Lower leg skin (tissue), 3 donors: ENCODE data around the gene BRICD5.

Source experiments
- CTCF ChIP-seq, 3 donors: fragments of 450-650 bp; IDR thresholded peaks; one replicate each; pipeline ENCODE4 v1.5.1; 2016; ENCODE audit warnings: antibody characterized with exemption in 3 of 3, mild to moderate bottlenecking in 3 of 3, moderate library complexity in 2 of 3
- POLR2A ChIP-seq, 2 donors: fragments of 450-650 bp; IDR thresholded peaks; one replicate each; pipeline ENCODE4 v1.6.1; 2016 to 2017; ENCODE audit warnings: antibody characterized with exemption in 2 of 2, mild to moderate bottlenecking in 1 of 2, moderate library complexity in 1 of 2

DNA sequence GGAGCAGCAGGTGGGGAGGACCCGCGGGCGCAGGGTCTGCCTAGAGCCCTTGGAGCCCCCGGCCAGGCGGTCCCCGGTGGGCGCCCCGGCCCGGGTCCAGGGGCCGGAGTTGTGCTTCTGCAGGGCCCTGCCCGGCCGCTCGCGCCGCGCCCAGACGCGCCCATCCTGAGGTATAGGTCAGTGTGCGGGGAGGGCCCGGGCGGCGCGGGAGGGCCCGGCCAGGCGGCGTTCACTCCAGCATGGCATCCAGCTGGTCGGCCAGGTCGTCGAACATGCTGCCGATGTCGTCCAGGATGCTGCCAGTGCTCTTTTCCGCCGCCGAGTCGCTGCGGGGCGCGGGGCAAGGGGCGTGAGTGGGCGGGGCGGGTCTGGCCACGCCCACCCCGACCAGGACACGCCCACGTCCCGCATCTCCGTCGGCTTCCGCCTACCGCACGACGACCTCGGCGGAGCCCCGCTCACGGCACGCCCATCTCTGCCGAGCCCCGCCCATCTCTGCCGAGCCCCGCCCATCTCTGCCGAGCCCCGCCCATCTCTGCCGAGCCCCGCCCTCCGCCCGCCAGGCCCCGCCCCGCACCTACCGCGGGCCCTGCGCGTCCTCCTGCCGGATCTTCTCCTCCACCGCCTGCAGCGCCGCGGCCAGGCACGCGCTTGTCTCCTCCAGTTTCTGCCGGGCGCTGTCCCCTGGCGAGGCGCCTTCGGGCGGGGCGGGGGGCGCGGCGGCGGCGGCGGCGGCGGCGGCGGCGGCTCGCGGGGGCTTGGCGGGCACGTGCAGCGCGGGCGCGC lies 32.1 kb downstream of the BRICD5 start:
- no peak for TF ChIP-seq CTCF (IDR thresholded peaks at IDR 0.05)
- TF ChIP-seq POLR2A (IDR thresholded peaks at IDR 0.05) = no peak
